SKM-1 treated with dmso at 0.1 percent for 144 hours (cell line): Measurements from ENCODE around the gene CDHR4.
"Not testable (repeated sequence)": the region's sequence is repeated elsewhere in the genome, so short reads cannot be mapped to it uniquely, and the experiment has no call there.

ENCODE experiments used
- DNase-seq: peaks from one replicate; lab custom pipeline; 2025; ENCODE audit not compliant: unreplicated experiment; lab: John Stamatoyannopoulos, UW

CDHR4 gene

GRCh38 chr3:49799761-49800160 is at the start of gene CDHR4:
TSS of gene CDHR4 (minus strand) at chr3:49799873. CDS start at chr3:49799812, 61 bp downstream.
- no peak for DNase-seq

GRCh38 chr3:49845694-49846093 is 46.0 kb upstream of the CDHR4 start:
- DNase-seq, result no peak

GRCh38 chr3:49844464-49845183 is 45.0 kb upstream of the CDHR4 start:
- DNase-seq, result no peak

GRCh38 chr3:49842843-49843517 is 43.3 kb upstream of the CDHR4 start:
- DNase-seq, result no peak

GRCh38 chr3:49841806-49842205 is 42.1 kb upstream of the CDHR4 start:
- no peak for DNase-seq

GRCh38 chr3:49841126-49841696 is 41.5 kb upstream of the CDHR4 start:
- DNase-seq, result peak; percentile 23

GRCh38 chr3:49840388-49840787 is 40.7 kb upstream of the CDHR4 start:
- DNase-seq, result no peak

GRCh38 chr3:49839193-49839809 is 39.6 kb upstream of the CDHR4 start:
- peak; percentile 74 for DNase-seq

- DNase-seq, result no peak
Observed at GRCh38 chr3:49831341-49831740, 31.7 kb upstream of the CDHR4 start.

GRCh38 chr3:49826016-49826415 is 26.3 kb upstream of the CDHR4 start:
- no peak for DNase-seq

GRCh38 chr3:49823131-49823530 is 23.5 kb upstream of the CDHR4 start:
- not testable (repeated sequence) for DNase-seq

- DNase-seq, result no peak
Observed at GRCh38 chr3:49813497-49814174, 14.0 kb upstream of the CDHR4 start, which contains the start of gene UBA7. TSS of gene UBA7 (minus strand) at chr3:49813953. CDS start at chr3:49813787, 166 bp downstream.

- DNase-seq, result no peak
Observed at GRCh38 chr3:49812916-49813496, 13.3 kb upstream of the CDHR4 start.

GRCh38 chr3:49807431-49808114 is 7.9 kb upstream of the CDHR4 start:
- DNase-seq, result no peak

GRCh38 chr3:49806850-49807249 is 7.2 kb upstream of the CDHR4 start:
- no peak for DNase-seq

GRCh38 chr3:49805897-49806701 is 6.4 kb upstream of the CDHR4 start:
- DNase-seq, result peak; percentile 62

GRCh38 chr3:49805367-49805782 is 5.7 kb upstream of the CDHR4 start:
- DNase-seq, result peak; percentile 77

GRCh38 chr3:49804141-49805041 is 4.7 kb upstream of the CDHR4 start:
- DNase-seq, result no peak
